Stimulated activated naive B cell treated with anti-CD40 and anti-IgM and Interleukin-4, amounts not matched to agents 10 μg/mL and 1 μg/mL and 100 μg/mL, for 72 hours (primary cell): Measurements from ENCODE around the gene FBXL3.
"Not testable (repeated sequence)": the region's sequence is repeated elsewhere in the genome, so short reads cannot be mapped to it uniquely, and the experiment has no call there.

Source experiments
- ATAC-seq, 2 donors: fragments of 150-1000 bp; cut with Tn5 transposase; replicated peaks; 2 replicates each; pipeline ENCODE4 v1.10.0; 2021; ENCODE audit warnings: moderate library complexity in 1 of 2
- DNase-seq: peaks from one replicate; pipeline ENCODE4 v3.0.0; 2021
- H3K27ac Mint-ChIP-seq: one replicate; pipeline ENCODE4 v1.8.0; 2022; ENCODE audit warnings: mild to moderate bottlenecking, mixed read lengths
- H3K27me3 Mint-ChIP-seq, 2 donors: one replicate each; pipeline ENCODE4 v1.8.0; 2022; ENCODE audit warnings: mixed read lengths in 2 of 2
- H3K36me3 Mint-ChIP-seq, 2 donors: one replicate each; pipeline ENCODE4 v1.8.0; 2022; ENCODE audit warnings: mixed read lengths in 2 of 2, mild to moderate bottlenecking in 1 of 2
- H3K4me1 Mint-ChIP-seq, 2 donors: one replicate each; pipeline ENCODE4 v1.8.0; 2022; ENCODE audit warnings: mixed read lengths in 2 of 2, mild to moderate bottlenecking in 1 of 2
- H3K4me3 Mint-ChIP-seq, 2 donors: one replicate each; pipeline ENCODE4 v1.8.0; 2022; ENCODE audit warnings: mild to moderate bottlenecking in 2 of 2, mixed read lengths in 2 of 2, moderate library complexity in 1 of 2
- H3K9me3 Mint-ChIP-seq, 2 donors: one replicate each; pipeline ENCODE4 v1.8.0; 2022; ENCODE audit warnings: mixed read lengths in 2 of 2, mild to moderate bottlenecking in 1 of 2

Gene FBXL3

GRCh38 chr13:76968041-76968440 lies 58.9 kb downstream of the FBXL3 start:
- Mint-ChIP-seq H3K4me1 (peaks cover 3 to 8% of the 10 kb centered on the region in 2 donors), H3K27me3 (peaks cover 24 to 46% of the 10 kb centered on the region in 2 donors), H3K36me3 (no peaks in the 10 kb centered on the region), H3K9me3 (no peaks in the 10 kb centered on the region), H3K27ac (no peak overlapping the region), H3K4me3 (no peak overlapping the region)
- ATAC-seq (no peak), DNase-seq (no peak)

- Mint-ChIP-seq H3K4me3 (no peak overlapping the region), H3K36me3 (no peaks in the 10 kb centered on the region), H3K9me3 (no peaks in the 10 kb centered on the region), H3K27ac (no peak overlapping the region), H3K27me3 (peaks cover 18 to 35% of the 10 kb centered on the region in 2 donors), H3K4me1 (peaks cover 0 to 2% of the 10 kb centered on the region in 2 donors)
- no peak for DNase-seq
- ATAC-seq, result no peak
Measured at GRCh38 chr13:76967031-76967430, 59.9 kb downstream of the FBXL3 start.

- no peak for ATAC-seq
- Mint-ChIP-seq H3K27ac (no peak overlapping the region), H3K36me3 (peaks cover 0 to 4% of the 10 kb centered on the region in 2 donors), H3K4me3 (no peak overlapping the region), H3K27me3 (peaks cover 10 to 26% of the 10 kb centered on the region in 2 donors), H3K9me3 (peaks cover 4 to 5% of the 10 kb centered on the region in 2 donors), H3K4me1 (no peaks in the 10 kb centered on the region)
- DNase-seq, result no peak
Measured at GRCh38 chr13:76965759-76966421, 61.1 kb downstream of the FBXL3 start.

GRCh38 chr13:76959734-76960133 lies 67.2 kb downstream of the FBXL3 start:
- ATAC-seq, H3K4me3 Mint-ChIP-seq, DNase-seq, H3K27me3 Mint-ChIP-seq, H3K27ac Mint-ChIP-seq, H3K4me1 Mint-ChIP-seq: not testable (repeated sequence)
- peaks cover 13 to 19% of the 10 kb centered on the region in 2 donors for H3K9me3 Mint-ChIP-seq
- H3K36me3 Mint-ChIP-seq, result peaks cover 0 to 11% of the 10 kb centered on the region in 2 donors

- Mint-ChIP-seq H3K4me1 (no peaks in the 10 kb centered on the region), H3K27me3 (peaks cover 4 to 10% of the 10 kb centered on the region in 2 donors), H3K36me3 (peaks cover 0 to 11% of the 10 kb centered on the region in 2 donors), H3K9me3 (peaks cover 13 to 19% of the 10 kb centered on the region in 2 donors), H3K4me3 (no peak overlapping the region), H3K27ac (no peak overlapping the region)
- ATAC-seq (no peak), DNase-seq (no peak)
Measured at GRCh38 chr13:76958841-76959432, 68.0 kb downstream of the FBXL3 start.

- ATAC-seq, result no peak
- no peak overlapping the region for H3K27ac Mint-ChIP-seq
- H3K27me3 Mint-ChIP-seq, result peaks cover 7 to 28% of the 10 kb centered on the region in 2 donors
- H3K4me3 Mint-ChIP-seq, result no peak overlapping the region
- H3K9me3 Mint-ChIP-seq, result peaks cover 5 to 12% of the 10 kb centered on the region in 2 donors
- no peaks in the 10 kb centered on the region for H3K4me1 Mint-ChIP-seq
- DNase-seq, result no peak
- H3K36me3 Mint-ChIP-seq, result peaks cover 0 to 6% of the 10 kb centered on the region in 2 donors
Measured at GRCh38 chr13:76955661-76956060, 71.3 kb downstream of the FBXL3 start.
